ENCODE measurements around the gene CBLC. TPM values are rescaled to one million over a fixed set of nuclear protein-coding genes. Genes with fewer than 3 reads are reported as not detected.

Gene CBLC
- total RNA-seq, 1 experiment from 2014 or later: 25.4 TPM

- CTCF ChIA-PET: no interaction called here
- intact Hi-C loops (cut with micrococcal nuclease): no loop called here
These were observed 40.2 kb upstream of the CBLC start for GRCh38 chr19:44737238-44738071.

GRCh38 chr19:44738136-44738535, 39.6 kb upstream of the CBLC start:
- Histone ChIP-seq H3K79me2 (ENCODE audit: low read length) (no peaks in the 10 kb centered on the region), H3F3A (ENCODE audit: low read length, unreplicated experiment) (no peaks in the 10 kb centered on the region), H2AFZ (ENCODE audit: low read length) (no peak overlapping the region), H3K9ac (ENCODE audit: low read length) (no peak overlapping the region), H3K9me2 (replicated peaks; ENCODE audit: low read length) (no peaks in the 10 kb centered on the region), H3K36me3 (ENCODE audit: low read depth, low read length) (no peaks in the 10 kb centered on the region), H3K9me3 (ENCODE audit: low read length) (no peaks in the 10 kb centered on the region), H3K4me3 (ENCODE audit: low read length) (no peak overlapping the region), H3K4me2 (ENCODE audit: low read length) (no peak overlapping the region), H4K20me1 (ENCODE audit: low read length) (no peaks in the 10 kb centered on the region), H3K27me3 (ENCODE audit: low read length) (no peaks in the 10 kb centered on the region), H3K27ac (ENCODE audit: low read length) (no peak overlapping the region), H3K4me1 (ENCODE audit: insufficient read depth, low read length) (peaks cover 37% of the 10 kb centered on the region)
- no TSS peak for BruUV-seq (replicated peaks)
- ATAC-seq (no peak), DNase-seq (no peak)
- no peak for TF ChIP-seq EZH2 (IDR thresholded peaks at IDR 0.05; ENCODE audit: low read length, unreplicated experiment)
- TF ChIP-seq CTCF (conservative IDR thresholded peaks at IDR 0.05; ENCODE audit: low read depth, low read length): no peak
- TF ChIP-seq EZH2phosphoT487 (IDR thresholded peaks at IDR 0.05; ENCODE audit: borderline replicate concordance, low read length): no peak
- ChIA-PET POLR2A (ENCODE audit: unreplicated experiment) (no interaction called here), CTCF (no interaction called here)
- intact Hi-C loops (cut with micrococcal nuclease): no loop called here

More at GRCh38 chr19:44737238-44738071, 40.2 kb upstream of the CBLC start:
- H3K9ac ChIP-seq (ENCODE audit: low read length): no peak overlapping the region
- H3K9me2 ChIP-seq (replicated peaks; ENCODE audit: low read length): no peaks in the 10 kb centered on the region
- H3K4me1 ChIP-seq (ENCODE audit: insufficient read depth, low read length): peaks cover 30% of the 10 kb centered on the region
- no peak for DNase-seq
- POLR2A ChIA-PET (ENCODE audit: unreplicated experiment): no interaction called here
- H3K9me3 ChIP-seq (ENCODE audit: low read length): no peaks in the 10 kb centered on the region
- TF ChIP-seq EZH2 (IDR thresholded peaks at IDR 0.05; ENCODE audit: low read length, unreplicated experiment): no peak
- no peak for TF ChIP-seq CTCF (conservative IDR thresholded peaks at IDR 0.05; ENCODE audit: low read depth, low read length)
- no peak overlapping the region for H3K27ac ChIP-seq (ENCODE audit: low read length)
- no peaks in the 10 kb centered on the region for H3F3A ChIP-seq (ENCODE audit: low read length, unreplicated experiment)
- ATAC-seq: no peak
- no peak overlapping the region for H3K4me3 ChIP-seq (ENCODE audit: low read length)
- no peak overlapping the region for H2AFZ ChIP-seq (ENCODE audit: low read length)
- no peaks in the 10 kb centered on the region for H3K27me3 ChIP-seq (ENCODE audit: low read length)
- BruUV-seq (replicated peaks): no TSS peak
- no peaks in the 10 kb centered on the region for H3K79me2 ChIP-seq (ENCODE audit: low read length)
- H4K20me1 ChIP-seq (ENCODE audit: low read length): no peaks in the 10 kb centered on the region
- H3K36me3 ChIP-seq (ENCODE audit: low read depth, low read length): no peaks in the 10 kb centered on the region
- no peak overlapping the region for H3K4me2 ChIP-seq (ENCODE audit: low read length)
